A673 (cell line): ENCODE results near the gene XPNPEP3.

Experiments used
- EZH2 ChIP-seq: fragments of 200-600 bp; sonication (generic); IDR thresholded peaks from 2 replicates; pipeline ENCODE4 v1.6.1; 2017; ENCODE audit warnings: borderline replicate concordance, low read depth, mild to moderate bottlenecking, mixed read lengths, antibody characterized with exemption, low read length; ENCODE audit not compliant: poor library complexity, severe bottlenecking
- TF ChIP-seq, protein P1 (sequence below): fragments of 300-800, 200-600 bp; sonication (generic); conservative IDR thresholded peaks from 2 replicates; pipeline ENCODE4 v1.5.1; 2017; ENCODE audit warnings: low read depth, mild to moderate bottlenecking, antibody characterized with exemption, low read length, moderate library complexity, mixed read lengths

DNA sequence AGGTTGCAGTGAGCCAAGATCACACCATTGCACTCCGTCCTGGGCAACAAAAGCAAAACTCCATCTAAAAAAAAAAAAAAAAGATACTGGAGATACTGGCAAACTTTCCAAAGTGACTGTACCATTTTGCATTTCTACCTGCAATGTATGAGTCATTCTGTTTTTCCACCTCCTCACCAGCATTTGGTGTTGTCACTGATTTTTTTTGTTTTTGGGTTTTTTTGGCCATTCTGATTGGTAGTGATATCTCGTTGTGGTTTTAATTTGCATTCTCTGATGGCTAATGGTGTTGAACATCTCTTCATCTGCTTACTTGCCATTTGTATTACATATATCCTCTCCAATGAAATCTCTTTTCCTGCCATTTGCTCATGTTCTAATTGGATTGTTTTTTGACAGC is 82.3 kb downstream of the XPNPEP3 start:
- TF ChIP-seq, protein P1, sequence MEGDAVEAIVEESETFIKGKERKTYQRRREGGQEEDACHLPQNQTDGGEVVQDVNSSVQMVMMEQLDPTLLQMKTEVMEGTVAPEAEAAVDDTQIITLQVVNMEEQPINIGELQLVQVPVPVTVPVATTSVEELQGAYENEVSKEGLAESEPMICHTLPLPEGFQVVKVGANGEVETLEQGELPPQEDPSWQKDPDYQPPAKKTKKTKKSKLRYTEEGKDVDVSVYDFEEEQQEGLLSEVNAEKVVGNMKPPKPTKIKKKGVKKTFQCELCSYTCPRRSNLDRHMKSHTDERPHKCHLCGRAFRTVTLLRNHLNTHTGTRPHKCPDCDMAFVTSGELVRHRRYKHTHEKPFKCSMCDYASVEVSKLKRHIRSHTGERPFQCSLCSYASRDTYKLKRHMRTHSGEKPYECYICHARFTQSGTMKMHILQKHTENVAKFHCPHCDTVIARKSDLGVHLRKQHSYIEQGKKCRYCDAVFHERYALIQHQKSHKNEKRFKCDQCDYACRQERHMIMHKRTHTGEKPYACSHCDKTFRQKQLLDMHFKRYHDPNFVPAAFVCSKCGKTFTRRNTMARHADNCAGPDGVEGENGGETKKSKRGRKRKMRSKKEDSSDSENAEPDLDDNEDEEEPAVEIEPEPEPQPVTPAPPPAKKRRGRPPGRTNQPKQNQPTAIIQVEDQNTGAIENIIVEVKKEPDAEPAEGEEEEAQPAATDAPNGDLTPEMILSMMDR = no peak
- TF ChIP-seq EZH2 = no peak
